Endothelial cell of umbilical vein (primary cell): ENCODE results near the gene CATSPER4. TPM values are rescaled to one million over a fixed set of nuclear protein-coding genes. Genes with fewer than 3 reads are reported as not detected.

Experiments used
- BruUV-seq: library from RNA; stranded (reverse); fragments of 400-500 nt; replicated peaks from 2 replicates; lab custom pipeline; 2021; lab: Mats Ljungman, UMichigan
- CTCF ChIA-PET: fragments of 300-600, 350-600 bp; sonication (Branson Sonifier 250); formaldehyde crosslinking; loops from one replicate; lab custom pipeline; 2021; ENCODE audit warnings: antibody characterized with exemption, inconsistent platforms; lab: Charles Lee
- POLR2A ChIA-PET: fragments of 300-600, 350-600 bp; sonication (Branson Sonifier 250); formaldehyde crosslinking; loops from one replicate; lab custom pipeline; 2021; ENCODE audit warnings: antibody characterized with exemption, inconsistent platforms; lab: Charles Lee
- DNase-seq: peaks from one replicate; pipeline ENCODE4 v3.0.0-alpha.2; 2011; ENCODE audit warnings: low read depth, low spot score
- FAIRE-seq: peaks from 2 replicates; lab custom pipeline; 2011; peaks lifted over from hg19 to GRCh38; lab: Jason Lieb, UNC
- H2AFZ ChIP-seq: 2 replicates; pipeline ENCODE4 v1.6.0; 2012; ENCODE audit warnings: low read depth, low read length, control low read depth, inconsistent platforms
- H3K27ac ChIP-seq: 2 replicates; pipeline ENCODE4 v1.5.1; 2011; ENCODE audit warnings: low read depth, mild to moderate bottlenecking, control low read depth, low read length, moderate library complexity; ENCODE audit not compliant: insufficient read depth
- H3K27me3 ChIP-seq, 2 experiments: 2 replicates each; pipeline versions ENCODE4 v1.6.0 to v1.6.1; 2011; ENCODE audit warnings: low read length in 2 of 2, mixed read lengths in 1 of 2; ENCODE audit not compliant: control insufficient read depth in 2 of 2, insufficient read depth in 2 of 2
- H3K36me3 ChIP-seq, 2 experiments: 2 replicates in 1 of 2; 3 replicates in 1 of 2; pipeline ENCODE4 v1.5.1; 2011; ENCODE audit warnings: low read length in 2 of 2, mild to moderate bottlenecking in 1 of 2, moderate library complexity in 1 of 2; ENCODE audit not compliant: control insufficient read depth in 2 of 2, insufficient read depth in 2 of 2; ENCODE audit errors: extremely low read depth in 1 of 2
- H3K4me1 ChIP-seq: 3 replicates; pipeline ENCODE4 v1.5.1; 2011; ENCODE audit warnings: mild to moderate bottlenecking, low read length; ENCODE audit not compliant: control insufficient read depth, insufficient read depth; ENCODE audit errors: extremely low read depth
- H3K4me2 ChIP-seq: 2 replicates; pipeline ENCODE4 v1.6.1; 2011; ENCODE audit warnings: low read length, control low read depth, mixed read lengths; ENCODE audit not compliant: insufficient read depth
- H3K4me3 ChIP-seq, 3 experiments: fragments of 200-600 bp in 1 of 3; sonication (generic), shearing (Covaris generic) in 1 of 3; replicated peaks in 1 of 3; 2 replicates each; pipeline ENCODE4 v1.5.1; 2011 to 2016; ENCODE audit warnings: control low read depth in 3 of 3, low read length in 3 of 3, mild to moderate bottlenecking in 2 of 3, inconsistent platforms in 1 of 3, low read depth in 1 of 3, moderate library complexity in 1 of 3; ENCODE audit not compliant: insufficient read depth in 1 of 3
- H3K79me2 ChIP-seq: 2 replicates; pipeline ENCODE4 v1.6.0; 2012; ENCODE audit warnings: low read length, inconsistent platforms; ENCODE audit not compliant: control insufficient read depth, insufficient read depth
- H3K9ac ChIP-seq: replicated peaks from 2 replicates; pipeline ENCODE3; 2011; ENCODE audit warnings: low read length, control low read depth; ENCODE audit not compliant: insufficient read depth; ENCODE audit errors: extremely low read depth
- H3K9me1 ChIP-seq: replicated peaks from 3 replicates; pipeline ENCODE4 v1.6.0; 2011; ENCODE audit warnings: mild to moderate bottlenecking, low read length; ENCODE audit not compliant: control insufficient read depth, insufficient read depth; ENCODE audit errors: extremely low read depth
- H3K9me3 ChIP-seq: replicated peaks from 2 replicates; pipeline ENCODE4 v1.5.1; 2012; ENCODE audit warnings: low read length, inconsistent platforms; ENCODE audit not compliant: control insufficient read depth, insufficient read depth
- H4K20me1 ChIP-seq: replicated peaks from 2 replicates; pipeline ENCODE3; 2011; ENCODE audit warnings: mild to moderate bottlenecking, low read length; ENCODE audit not compliant: control insufficient read depth, insufficient read depth; ENCODE audit errors: extremely low read depth
- CTCF ChIP-seq, 2 donors: IDR thresholded peaks; 1 replicate in 1 of 2; 2 replicates in 1 of 2; pipeline ENCODE4 v1.5.1; 2011; ENCODE audit warnings: low read length in 2 of 2, mild to moderate bottlenecking in 2 of 2, moderate library complexity in 2 of 2, control low read depth in 1 of 2, inconsistent platforms in 1 of 2, low read depth in 1 of 2; ENCODE audit not compliant: insufficient read depth in 1 of 2; ENCODE audit errors: extremely low read depth in 1 of 2
- FOS ChIP-seq: IDR thresholded peaks from 2 replicates; pipeline ENCODE4 v1.6.1; 2011; ENCODE audit warnings: mild to moderate bottlenecking, low read length, moderate library complexity, borderline replicate concordance; ENCODE audit not compliant: insufficient read depth
- GATA2 ChIP-seq: IDR thresholded peaks from 2 replicates; pipeline ENCODE4 v1.7.0; 2011; ENCODE audit warnings: low read depth, mild to moderate bottlenecking, moderate library complexity, mixed read lengths, low read length; ENCODE audit not compliant: insufficient read length, insufficient read depth
- MYC ChIP-seq: IDR thresholded peaks from one replicate; pipeline ENCODE4 v1.6.1; 2011; ENCODE audit warnings: mild to moderate bottlenecking, low read depth, low read length
- POLR2A ChIP-seq: IDR thresholded peaks from 2 replicates; pipeline ENCODE4 v1.6.1; 2012; ENCODE audit warnings: low read depth, mild to moderate bottlenecking, control low read depth, low read length
- POLR2AphosphoS5 ChIP-seq: IDR thresholded peaks from 2 replicates; pipeline ENCODE4 v1.6.1; 2012; ENCODE audit warnings: low read depth, mild to moderate bottlenecking, control low read depth, low read length, moderate library complexity; ENCODE audit not compliant: insufficient read depth
- dilution Hi-C: fragments of 300-500 bp; cut with MboI; formaldehyde crosslinking; loops from one replicate; pipeline ENCODE4 v1.15.0; 2019; ENCODE audit warnings: low sequenced_read_pairs; ENCODE audit not compliant: extremely low pct_ligation_motif_present
- intact Hi-C: fragments of 100-400 bp; cut with micrococcal nuclease; formaldehyde crosslinking; loops from one replicate; pipeline ENCODE4 v1.10.0; 2022
- polyA plus RNA-seq, 4 experiments: library from polyadenylated mRNA; depleted of rRNA in 3 of 4; stranded (reverse) in 3 of 4; unstranded in 1 of 4; fragments of >200 nt; gene quantifications; 2 replicates each; pipeline versions ENCODE4 v1.2.1 to v1.2.3, GENCODE V29; 2011 to 2012; ENCODE audit warnings: missing spikeins in 1 of 4
- total RNA-seq: library from RNA; stranded (reverse); gene quantifications from 2 replicates; pipeline ENCODE4 v1.2.3, GENCODE V29; 2021
- TF ChIP-seq, protein P1 (sequence below): IDR thresholded peaks from 2 replicates; pipeline ENCODE4 v1.6.1; 2011; ENCODE audit not compliant: insufficient read depth, insufficient read length

Gene CATSPER4
- total and polyA plus RNA-seq, 2 donors (not counting 3 experiments of a cell fraction or from before 2014, with no cell fraction given): not detected

DNA sequence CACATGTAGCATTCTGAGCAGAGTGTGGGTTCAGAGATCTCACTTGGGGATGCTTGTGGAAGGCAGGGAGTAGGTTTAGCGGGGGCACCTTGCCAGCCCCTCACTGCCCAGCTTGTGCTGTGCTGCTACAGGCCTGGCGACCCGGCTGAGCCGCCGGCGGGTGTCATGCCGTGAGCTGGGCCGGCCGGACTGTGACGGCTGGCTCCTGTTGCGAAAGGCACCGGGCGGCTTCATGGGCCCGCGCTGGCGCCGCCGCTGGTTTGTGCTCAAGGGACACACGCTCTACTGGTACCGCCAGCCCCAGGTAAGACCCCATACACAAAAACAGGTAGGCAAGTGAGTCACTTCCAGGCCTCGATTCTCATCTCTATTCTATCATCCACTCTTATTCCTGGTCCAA lies 5.5 kb upstream of the CATSPER4 start:
- Histone ChIP-seq H3K4me3 (no peak overlapping the region), H3K9ac (no peak overlapping the region), H2AFZ (no peak overlapping the region), H3K4me1 (no peaks in the 10 kb centered on the region), H3K79me2 (no peaks in the 10 kb centered on the region), H4K20me1 (no peaks in the 10 kb centered on the region), H3K27me3 (no peaks in the 10 kb centered on the region), H3K27ac (no peak overlapping the region), H3K9me1 (no peaks in the 10 kb centered on the region), H3K36me3 (no peaks in the 10 kb centered on the region), H3K9me3 (no peaks in the 10 kb centered on the region), H3K4me2 (no peak overlapping the region)
- no peak for FAIRE-seq
- CTCF ChIA-PET: interaction anchor here (1.6 kb wide), 1 partner anchor 15 kb away, joined by 6 read pairs; the partner anchor contains the start of gene ZNF593
- no TSS peak for BruUV-seq
- no peak for TF ChIP-seq CTCF (IDR thresholded peaks at IDR 0.05; ENCODE audit: extremely low read depth in 1 of 2, insufficient read depth in 1 of 2, low read depth in 1 of 2, low read length in 2 of 2)
- no peak for TF ChIP-seq MYC
- TF ChIP-seq POLR2A: no peak
- no peak for TF ChIP-seq POLR2AphosphoS5
- TF ChIP-seq, protein P1, sequence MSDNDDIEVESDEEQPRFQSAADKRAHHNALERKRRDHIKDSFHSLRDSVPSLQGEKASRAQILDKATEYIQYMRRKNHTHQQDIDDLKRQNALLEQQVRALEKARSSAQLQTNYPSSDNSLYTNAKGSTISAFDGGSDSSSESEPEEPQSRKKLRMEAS: no peak
- no peak for TF ChIP-seq GATA2
- TF ChIP-seq FOS: no peak
- intact Hi-C loops: no loop called here
- POLR2A ChIA-PET: no interaction called here
- dilution Hi-C loops: no loop called here
- no peak for DNase-seq
